AG20443 (cell line): ENCODE data around the gene TIE1.

Source experiments
- DNase-seq: peaks from one replicate; pipeline ENCODE4 v3.0.0; 2012; ENCODE audit warnings: low spot score, mixed read lengths

Gene TIE1

DNA sequence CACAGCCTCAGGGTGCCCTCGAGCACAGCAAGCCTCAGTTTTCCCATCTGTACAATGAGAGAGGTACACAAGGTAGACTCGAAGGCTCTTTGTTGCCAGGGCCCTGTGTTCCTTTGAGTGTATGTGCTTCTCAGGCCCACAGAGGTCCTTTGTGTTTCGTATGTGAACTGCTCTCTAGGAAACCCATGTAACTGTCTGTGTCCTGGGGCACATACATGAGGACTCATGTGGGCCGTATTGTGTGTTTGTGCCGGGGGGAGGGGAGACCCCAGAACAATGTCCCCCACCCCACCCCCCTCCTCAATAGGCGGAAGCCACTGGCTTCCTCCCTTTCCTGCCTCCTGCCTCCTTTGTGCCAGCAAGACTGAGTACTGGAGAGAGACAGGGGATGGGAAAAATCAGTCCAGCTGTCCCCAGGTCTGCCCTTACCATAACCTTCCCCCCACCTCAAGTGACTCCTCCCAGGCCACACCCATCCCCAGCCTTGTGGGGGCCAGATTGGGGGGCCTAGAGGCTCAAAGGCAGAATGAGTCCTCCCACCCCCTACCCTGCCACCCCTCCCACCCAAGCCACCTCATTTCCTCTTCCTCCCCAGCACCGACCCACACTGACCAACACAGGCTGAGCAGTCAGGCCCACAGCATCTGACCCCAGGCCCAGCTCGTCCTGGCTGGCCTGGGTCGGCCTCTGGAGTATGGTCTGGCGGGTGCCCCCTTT is at the start of gene TIE1:
TIE1 (plus strand) TSS at position 605 of the 717 bp plus-strand sequence; CDS start at position 695, 90 bp downstream.
- DNase-seq: no peak

DNA sequence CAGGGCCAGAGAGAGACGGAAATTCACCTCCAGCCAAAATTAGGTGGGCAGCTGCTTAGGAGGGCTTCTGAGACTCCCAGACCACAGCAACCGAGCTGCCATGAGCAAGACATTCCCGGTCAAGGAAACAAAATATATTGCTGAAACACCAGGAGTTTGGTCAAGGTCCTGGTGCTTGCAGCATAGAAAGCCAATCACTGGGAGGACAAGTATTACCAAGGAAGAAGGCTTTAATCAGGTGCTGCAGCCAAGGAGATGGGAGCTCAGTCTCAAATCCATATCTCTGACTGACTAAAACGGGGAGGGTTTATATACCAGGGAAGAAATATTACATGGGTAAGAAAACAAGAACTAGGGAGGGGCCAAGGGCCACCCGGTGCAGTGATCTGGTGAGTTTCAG is 49.8 kb upstream of the TIE1 start:
- no peak for DNase-seq

GRCh38 chr1:43252225-43252624 is 48.6 kb upstream of the TIE1 start:
- DNase-seq: no peak

GRCh38 chr1:43253173-43253572 is 47.6 kb upstream of the TIE1 start:
- no peak for DNase-seq

DNA sequence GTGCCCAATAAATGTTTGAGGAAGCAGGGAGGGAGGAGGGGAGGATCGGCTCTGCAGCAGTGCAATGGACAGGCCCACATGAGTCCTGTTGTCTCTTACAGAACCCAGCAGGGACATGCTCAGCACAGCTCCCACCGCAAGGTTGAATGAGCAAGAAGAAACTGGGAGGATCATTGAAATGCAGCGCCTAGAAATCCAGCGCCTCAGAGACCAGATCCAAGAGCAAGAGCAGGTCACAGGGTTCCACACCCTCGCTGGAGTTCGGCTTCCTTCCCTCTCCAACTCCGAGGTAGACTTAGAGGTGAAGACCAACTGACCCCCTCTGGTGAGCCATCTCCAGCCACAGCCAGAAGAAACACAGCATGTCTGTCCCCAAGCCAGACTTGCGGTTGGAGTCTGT is 46.9 kb upstream of the TIE1 start:
- DNase-seq: no peak

GRCh38 chr1:43255438-43256210 is 45.2 kb upstream of the TIE1 start:
- DNase-seq: no peak

GRCh38 chr1:43256675-43257570 is 43.9 kb upstream of the TIE1 start:
- DNase-seq: no peak

DNA sequence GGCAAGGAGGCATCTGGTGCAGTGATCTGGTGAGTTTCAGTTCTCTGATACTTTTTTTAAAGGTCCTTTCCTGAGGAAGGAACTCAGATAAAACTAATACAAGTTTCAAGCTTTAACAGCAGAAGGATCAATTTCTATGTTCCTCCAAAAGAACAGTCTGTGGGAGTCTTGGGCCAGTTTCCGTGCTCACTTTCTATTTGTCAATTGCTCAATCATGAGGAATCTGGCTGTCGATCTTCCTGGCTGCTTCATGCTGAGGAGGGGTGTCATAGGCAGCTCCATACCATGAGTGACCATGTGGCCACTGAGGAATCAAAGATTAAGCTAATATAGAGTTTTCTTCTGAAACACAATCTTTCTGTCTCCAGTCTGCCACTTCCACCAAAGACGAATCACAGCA is 42.4 kb upstream of the TIE1 start:
- no peak for DNase-seq

DNA sequence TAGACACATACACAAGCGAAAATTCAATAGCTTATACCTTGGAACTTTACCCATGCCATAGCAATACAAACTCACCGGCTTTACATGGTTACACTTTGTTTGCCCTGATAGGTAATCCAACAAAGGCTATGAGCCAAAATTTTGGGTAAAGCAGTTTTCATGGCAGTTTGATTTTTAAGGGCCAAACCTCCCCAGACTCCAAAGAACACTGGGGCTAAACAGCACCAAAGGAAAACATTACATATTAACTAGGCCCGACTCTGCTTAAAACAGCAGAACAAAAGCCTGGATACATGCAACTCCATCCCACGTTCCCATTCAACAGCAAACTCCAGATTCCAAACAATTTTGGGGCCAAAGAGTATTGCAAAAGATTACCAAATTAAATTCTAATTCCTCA is 35.4 kb upstream of the TIE1 start:
- no peak for DNase-seq

DNA sequence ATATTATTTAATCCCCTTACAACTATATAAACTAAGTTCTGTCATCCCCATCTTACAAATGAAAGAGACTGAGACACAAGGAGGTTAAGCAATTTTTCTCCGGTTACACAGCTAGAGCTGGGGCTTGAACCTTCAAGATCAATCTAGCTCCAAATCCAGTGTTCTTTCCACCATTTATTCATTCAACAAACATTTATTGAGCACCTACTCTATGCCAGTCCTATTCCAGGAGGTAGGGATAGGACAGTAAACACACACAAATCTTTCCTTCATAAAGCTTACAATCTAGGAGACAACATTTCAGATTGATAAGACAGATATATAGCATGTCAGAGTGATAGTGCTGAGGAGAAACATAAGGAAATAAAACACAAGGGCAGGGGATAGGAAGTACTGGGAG is 33.9 kb upstream of the TIE1 start:
- no peak for DNase-seq

DNA sequence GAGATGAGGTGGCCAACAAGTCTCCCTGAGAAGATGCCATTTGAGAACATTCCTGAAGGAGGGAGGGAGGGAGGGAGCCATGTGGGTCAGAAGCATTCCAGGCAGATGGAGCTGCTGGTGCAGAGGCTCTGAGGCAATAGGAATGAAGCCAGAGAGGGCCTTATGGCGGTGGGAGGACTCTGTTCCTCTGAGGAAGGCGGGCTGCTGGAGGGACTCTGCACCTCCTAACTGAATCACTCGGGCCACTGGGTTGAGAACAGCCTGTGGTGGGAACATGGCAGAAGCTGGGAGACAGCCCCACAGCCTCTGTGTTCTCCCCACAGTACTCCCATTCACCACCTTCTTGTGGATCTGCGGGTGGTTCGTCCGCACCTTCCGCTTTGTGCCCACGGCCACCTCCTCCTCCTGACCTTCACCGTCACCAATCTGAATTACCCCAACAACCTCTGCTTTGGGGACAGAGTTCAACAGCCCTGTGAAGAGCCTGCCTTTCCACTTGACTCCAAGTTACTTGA is 33.4 kb upstream of the TIE1 start:
- DNase-seq: peak; percentile 88

DNA sequence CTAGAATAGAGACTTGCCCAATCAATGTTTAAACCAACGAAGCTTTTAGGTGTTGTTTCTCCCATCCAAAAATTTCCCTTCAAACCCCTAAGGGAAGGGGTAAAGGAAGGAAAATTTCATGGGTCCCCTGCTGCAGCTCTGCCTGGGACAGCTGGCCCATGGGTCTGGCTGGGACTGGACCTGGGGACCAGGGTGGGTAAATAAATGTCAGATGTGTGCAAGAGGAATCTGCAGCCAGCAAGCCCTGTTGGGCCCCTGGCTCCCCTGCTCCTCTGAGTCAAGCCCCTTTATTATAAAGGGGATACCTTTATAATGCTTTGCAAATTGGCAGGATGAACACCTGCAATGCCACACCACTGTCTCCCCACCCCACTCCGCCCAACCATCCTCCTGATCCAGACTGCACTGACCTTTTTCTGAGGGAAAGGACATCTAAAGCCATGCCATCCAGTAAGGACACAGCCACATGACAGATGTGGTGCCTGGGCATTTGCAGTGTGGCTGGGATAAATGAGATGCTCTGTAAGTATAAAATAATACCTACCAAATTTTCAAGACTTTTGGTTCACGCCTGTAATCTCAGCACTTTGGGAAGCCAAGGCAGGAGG is 32.9 kb upstream of the TIE1 start:
- no peak for DNase-seq

DNA sequence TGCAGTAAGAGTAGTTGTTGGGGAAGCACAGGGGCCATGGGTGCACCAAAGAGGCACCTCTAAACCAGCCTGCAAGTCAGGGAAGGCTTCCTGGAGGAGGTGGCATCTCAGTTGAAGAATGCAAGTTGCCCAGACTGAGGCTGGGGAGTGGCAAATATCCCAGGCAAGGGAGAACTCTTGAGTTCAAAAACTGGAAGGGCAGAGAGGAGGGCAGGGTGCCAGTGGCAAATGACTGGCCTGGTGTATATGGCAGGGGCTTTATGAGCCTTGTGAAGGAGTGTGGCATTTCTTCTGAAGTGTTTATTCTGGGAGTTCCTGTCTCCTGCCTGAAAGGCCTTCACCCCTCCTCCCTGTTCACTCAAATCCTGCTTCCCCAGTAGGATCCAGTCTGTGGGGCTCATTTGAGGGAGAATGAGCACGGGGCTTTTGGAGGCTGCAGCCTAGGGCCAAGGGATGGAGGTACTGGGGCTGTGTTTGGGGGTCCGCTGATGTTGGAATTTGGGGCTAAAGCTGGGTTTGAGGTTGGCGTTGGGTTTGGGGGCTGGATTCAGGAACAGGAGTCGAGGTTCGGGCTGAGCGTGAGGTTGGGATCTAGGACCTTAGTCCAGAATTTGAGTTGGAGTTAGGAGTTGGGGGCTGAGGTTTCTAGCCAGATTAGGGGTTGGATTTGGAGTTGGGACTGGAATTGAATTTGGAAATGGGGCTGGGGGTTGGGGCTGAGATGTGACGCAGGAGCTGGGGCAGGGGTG is 31.0 kb upstream of the TIE1 start, which contains the start of gene TMEM125:
TMEM125 (plus strand) TSS at position 357 of the 749 bp plus-strand sequence. CDS start 2,740 bp downstream, outside the sequence.
- DNase-seq: no peak

GRCh38 chr1:43270421-43271095 is 30.2 kb upstream of the TIE1 start:
- no peak for DNase-seq

DNA sequence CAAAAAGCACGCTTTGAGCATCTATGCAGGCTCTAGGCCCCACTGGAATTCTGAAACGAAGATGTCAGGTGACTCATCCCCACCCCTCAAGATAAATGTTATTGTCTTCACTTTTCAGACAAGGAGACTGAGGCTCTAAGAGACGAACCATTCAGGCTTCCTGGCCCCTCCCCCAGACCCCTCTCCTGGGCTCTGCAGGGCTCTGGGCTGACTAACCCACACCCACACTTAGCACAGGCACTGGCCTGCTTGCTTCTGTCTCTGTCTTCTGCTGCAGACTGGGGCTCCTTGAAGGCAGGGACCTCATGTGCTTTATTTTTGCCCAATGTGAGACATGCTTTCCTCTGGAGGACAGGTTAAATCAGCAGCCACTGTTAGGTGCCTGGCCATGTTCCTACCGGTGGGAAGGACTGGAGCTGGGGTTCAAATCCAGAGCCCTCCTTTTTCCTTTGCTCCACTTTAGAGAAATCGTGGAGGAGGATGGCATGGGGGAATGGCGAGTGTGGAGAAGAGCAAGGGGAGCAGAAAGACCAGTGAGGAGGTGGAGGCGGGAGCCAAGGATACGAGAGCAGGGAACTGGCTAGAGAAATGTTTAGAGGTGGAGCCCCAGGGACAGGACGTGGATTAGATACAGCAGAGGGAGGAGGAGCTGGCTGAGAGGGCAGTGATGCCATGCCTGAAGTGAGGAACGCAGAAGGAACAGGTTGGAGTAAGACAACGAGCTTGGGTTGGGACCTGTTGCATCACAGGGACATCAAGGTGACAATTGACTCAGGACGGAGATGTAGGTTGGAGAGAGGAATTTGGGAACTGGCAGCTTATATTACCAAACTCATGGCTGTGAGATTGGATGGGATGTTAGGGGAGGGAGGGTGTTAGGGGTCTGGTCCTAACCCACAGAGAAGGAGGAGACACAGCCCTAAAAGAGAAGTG is 29.3 kb upstream of the TIE1 start:
- no peak for DNase-seq

DNA sequence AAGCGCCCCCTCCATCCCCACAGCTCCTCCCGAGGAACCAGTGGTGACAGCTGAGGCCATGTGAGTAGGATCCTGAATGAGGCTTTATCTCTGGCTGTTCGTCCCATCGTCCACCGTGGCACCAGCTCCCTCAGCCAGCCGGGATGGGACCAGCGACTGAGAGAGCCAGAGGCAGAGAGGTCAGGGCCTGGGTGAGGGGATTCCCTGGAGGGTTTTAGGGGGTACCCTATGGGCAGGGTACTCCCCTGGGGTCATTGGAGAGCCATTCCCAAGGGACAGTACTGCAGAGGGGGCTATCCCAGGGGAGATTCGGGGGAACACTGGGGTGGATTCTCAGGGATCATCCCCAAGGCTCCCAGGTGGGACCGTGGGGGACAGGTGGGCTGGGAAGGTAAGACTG is 28.6 kb upstream of the TIE1 start:
- DNase-seq: no peak

GRCh38 chr1:43272576-43273571 is 27.9 kb upstream of the TIE1 start:
- no peak for DNase-seq

- DNase-seq: no peak
These were observed 27.1 kb upstream of the TIE1 start for GRCh38 chr1:43273708-43274107.
